ENCODE measurements around the gene FRK.
"Not testable (repeated sequence)": the region's sequence is repeated elsewhere in the genome, so short reads cannot be mapped to it uniquely, and the experiment has no call there.

The FRK gene

DNA sequence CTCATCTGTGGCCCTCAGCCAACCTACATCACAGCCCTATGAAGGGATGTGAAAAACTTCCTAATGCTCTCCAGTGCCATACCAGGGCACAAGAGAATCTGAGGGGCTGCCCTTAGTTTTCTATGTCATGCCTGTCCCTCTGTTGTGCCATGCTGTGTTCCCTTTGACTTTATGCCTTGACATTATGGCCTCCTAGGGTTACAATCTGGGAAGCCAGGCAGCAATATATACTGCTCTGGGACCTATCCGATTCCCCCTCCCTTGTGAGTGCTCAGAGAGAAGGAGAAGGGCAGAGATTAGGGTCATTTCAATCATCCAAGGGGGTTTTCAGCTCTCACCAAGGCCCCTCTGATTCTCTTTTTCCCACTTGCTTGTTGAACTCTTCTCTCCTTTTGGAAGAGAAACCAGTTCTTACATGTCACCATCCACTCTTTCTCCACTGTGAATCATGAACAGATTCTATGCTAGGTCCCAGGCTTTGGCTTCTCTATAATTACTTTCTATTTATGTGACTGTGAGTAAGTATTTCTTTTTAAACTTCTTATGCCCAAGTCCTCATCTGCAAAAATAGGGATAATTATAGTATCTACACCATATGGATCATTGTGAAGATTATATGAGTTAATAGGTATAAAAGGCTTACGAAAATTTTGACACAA lies 14.2 kb upstream of the FRK start:
- no peak for DNase-seq (ENCODE audit: low spot score)

- DNase-seq (ENCODE audit: low spot score): no peak
These were observed 13.2 kb upstream of the FRK start for GRCh38 chr6:116073765-116074440.

DNA sequence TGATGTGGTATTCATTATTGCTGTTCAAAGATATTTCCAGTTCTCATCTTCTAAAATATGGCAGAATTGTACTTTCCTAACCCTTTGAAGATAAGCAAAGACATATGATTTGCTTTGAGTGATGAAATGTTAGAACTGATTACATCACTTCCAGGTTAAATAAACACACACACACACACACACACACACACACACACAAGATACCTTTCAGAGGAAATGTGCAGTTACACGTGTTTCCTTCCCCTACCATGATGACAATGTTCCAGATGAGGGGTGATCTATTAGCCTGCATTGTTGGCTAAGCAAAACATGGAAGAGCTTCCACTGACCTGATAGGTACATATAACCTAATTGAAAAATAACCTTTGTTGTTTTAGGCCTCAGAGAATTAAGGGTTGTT lies 11.7 kb upstream of the FRK start:
- no peak for DNase-seq (ENCODE audit: low spot score)

DNA sequence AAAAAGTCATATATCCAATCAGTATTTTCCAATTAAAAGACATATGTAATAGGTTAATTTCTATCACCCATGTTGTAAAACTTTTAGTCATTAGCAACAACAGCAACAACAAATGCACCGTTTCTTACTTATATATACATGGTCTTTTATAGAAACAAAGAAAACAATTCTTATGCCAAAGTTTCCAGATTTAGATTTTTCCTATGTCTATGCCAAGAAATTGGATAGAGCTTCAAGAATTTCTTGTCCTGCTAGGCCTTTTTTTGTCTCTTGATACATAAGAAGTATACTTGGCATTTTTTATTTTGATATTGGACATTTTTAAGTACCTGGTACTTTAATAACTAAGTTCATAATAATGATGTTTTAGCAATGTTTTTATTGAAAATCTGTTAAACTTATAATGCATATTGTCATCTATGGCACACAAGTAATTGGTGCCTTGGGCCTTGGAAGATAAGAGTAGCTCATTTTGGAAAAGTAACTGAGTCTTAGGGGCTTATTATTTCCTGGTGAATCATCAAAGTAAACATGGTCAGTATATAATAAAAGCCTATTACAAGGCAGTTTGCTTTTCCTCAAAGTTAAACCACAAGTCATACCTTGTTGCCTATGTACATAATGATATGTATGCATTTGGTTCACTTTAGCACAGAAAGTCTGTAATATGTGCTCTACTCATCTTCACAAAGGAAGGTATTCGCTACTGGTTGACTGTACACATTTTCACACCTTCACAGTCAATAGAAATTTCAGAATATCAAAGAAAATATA lies 10.1 kb upstream of the FRK start:
- no peak for DNase-seq (ENCODE audit: low spot score)

GRCh38 chr6:116070101-116070500 lies 9.4 kb upstream of the FRK start:
- DNase-seq (ENCODE audit: low spot score): no peak

- no peak for DNase-seq (ENCODE audit: low spot score)
These were observed 6.1 kb upstream of the FRK start for GRCh38 chr6:116066789-116067188.

- DNase-seq (ENCODE audit: low spot score): no peak
These were observed 4.0 kb upstream of the FRK start for GRCh38 chr6:116064666-116065065.

DNA sequence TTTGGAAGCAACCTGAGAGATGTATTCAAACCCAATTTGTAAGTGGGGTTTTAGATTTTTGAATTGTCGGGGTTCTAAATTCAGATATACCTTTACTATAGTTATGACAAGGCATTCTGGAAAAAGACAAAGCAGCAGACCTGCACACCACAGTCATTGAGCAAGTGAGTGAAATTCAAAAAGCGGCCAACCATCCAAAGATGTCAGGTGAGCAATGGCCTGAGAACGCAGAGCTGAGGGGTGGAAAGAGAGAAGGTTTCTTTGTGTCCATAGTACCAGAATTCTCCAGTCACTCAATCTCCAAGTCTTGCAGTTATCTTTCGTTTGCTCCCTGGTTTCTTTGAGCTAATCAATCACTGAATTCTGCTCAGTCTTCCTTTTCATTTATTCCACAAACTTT lies 1.8 kb upstream of the FRK start:
- DNase-seq (ENCODE audit: low spot score): no peak

DNA sequence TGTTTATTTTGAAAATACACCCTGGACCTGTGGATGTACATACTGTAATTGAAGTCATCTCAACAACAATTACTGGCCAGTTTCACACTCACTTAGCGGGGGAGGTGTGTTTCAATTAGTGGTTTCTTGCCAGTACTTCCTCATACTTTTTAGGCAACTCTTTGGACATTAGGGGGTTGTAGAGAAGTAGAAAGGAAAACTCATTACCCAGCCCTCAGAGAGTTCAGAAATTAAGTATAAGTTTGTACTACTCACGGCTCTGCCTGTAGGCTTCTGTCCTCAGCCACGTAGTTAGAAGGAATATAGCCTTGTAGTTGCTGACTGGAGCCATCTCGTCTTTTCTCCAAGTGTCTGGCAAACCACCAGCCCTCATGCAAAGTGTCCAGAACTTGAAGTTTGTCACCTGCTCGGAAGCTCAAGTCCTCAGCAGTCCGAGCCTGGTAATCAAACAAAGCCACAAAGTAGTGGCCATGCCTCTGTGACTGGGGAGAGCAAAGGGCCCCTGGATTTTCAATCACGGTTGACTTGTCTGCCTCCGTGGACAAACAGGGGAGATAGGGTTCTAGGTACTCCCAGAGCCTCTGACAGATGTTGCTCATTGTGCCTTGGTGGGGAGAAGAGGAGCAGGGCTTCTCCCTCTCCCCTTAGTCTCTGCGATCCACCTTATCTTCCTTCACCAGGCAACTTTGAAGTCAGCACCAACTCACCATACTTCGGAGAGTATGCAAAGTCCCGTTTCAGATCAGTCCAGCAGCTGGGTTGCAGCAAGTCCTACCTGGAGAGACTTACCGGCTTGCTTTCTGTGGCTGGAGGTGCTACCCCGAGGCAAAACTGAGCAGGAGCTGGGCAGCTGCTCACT lies 749 bp downstream of the FRK start:
- DNase-seq (ENCODE audit: low spot score): no peak

DNA sequence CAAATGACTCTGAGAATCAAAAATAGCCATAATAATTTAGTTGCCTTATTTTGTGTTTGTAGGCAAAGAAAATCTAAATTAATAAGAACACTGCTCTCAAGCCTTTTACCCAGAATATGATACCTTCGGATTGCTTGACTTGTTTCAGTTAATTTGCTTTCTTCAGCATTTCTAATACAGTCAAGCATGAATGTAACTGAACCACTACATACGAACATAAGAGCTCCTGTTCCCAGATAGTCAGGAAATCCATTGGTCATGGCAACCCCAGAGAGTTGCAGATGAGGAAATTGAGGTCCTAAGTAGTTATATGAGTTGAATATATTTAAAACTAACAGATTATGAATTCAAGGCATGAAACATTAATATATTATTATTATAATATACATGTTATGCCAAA lies 2.9 kb downstream of the FRK start:
- DNase-seq (ENCODE audit: low spot score): no peak

DNA sequence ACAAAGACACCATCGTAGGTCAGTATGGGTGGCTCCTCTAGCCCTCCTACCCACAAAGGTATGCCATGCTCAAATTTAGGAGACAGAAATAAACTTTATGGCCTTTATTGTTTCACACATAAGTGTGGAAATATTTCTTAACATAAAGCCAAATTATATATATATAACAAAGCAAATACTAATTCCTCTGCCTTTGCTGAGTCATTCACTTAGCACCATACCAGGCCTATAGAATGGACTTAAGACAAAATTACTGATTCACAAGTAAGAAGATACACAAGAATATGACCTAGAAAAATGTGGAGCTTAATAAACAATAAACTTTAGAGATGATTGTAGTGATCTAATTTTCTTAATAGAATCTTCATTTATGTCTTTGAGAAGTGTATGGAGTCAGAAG lies 5.2 kb downstream of the FRK start:
- DNase-seq (ENCODE audit: low spot score): no peak

DNA sequence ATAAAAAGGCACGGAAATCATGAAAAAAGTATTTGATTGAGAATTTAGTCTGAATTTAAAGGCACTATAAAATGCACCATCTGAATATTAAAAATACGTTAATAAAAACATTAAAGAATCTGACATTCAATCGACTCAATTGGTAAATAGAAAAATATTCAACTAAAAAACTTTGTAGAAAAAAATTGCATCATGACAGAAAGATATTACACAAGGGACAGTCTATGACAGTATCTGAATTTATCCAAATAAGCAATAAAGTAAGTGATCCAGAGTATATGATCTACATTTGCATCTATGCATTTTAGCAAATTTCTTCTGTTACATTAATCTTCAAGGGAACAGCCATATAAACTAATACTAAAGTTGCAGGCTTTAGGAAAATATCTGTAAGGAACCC lies 9.4 kb downstream of the FRK start:
- no peak for DNase-seq (ENCODE audit: low spot score)

- DNase-seq (ENCODE audit: low spot score): no peak
These were observed 10.0 kb downstream of the FRK start for GRCh38 chr6:116050737-116051136.

- DNase-seq (ENCODE audit: low spot score): no peak
These were observed 11.4 kb downstream of the FRK start for GRCh38 chr6:116049321-116049720.

DNA sequence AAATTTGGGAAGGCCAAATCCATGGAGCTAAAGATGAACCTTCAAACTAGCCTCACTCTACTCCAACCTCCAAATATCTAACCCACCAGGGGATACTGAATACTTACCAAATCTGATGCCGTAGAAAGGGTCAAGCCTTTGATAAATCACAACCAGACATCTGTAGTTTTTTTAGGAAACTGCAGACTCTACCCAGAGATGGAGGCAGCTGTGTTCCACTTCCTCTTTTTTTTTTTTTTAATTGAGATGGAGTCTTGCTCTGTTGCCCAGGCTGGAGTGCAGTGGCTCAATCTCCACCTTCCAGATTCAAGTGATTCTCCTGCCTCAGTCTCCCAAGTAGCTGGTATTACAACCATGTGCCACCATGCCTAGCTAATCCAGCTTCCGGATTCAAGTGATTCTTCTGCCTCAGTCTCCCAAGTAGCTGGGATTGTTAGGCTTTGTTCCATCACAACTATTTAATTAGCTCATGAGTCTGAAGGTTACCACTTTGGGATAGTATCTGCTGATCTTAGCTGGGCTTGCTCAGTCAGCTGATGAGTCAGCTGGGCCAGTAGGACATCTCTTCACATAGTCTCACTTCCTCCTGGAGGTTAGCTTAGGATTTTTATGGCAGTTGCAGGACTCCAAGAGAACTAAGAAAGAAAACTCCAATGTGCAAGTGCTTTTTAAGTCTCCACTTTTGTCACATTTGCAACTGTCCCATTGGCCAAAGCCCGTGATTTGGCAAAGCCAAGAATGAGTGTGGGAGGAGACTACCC lies 13.3 kb downstream of the FRK start:
- DNase-seq (ENCODE audit: low spot score): no peak

- no peak for DNase-seq (ENCODE audit: low spot score)
These were observed 14.0 kb downstream of the FRK start for GRCh38 chr6:116046737-116047136.

GRCh38 chr6:116046272-116046671 lies 14.4 kb downstream of the FRK start:
- DNase-seq (ENCODE audit: low spot score): not testable (repeated sequence)

- DNase-seq (ENCODE audit: low spot score): no peak
These were observed 18.8 kb downstream of the FRK start for GRCh38 chr6:116041934-116042333.

GRCh38 chr6:116040993-116041392 lies 19.7 kb downstream of the FRK start:
- no peak for DNase-seq (ENCODE audit: low spot score)

DNA sequence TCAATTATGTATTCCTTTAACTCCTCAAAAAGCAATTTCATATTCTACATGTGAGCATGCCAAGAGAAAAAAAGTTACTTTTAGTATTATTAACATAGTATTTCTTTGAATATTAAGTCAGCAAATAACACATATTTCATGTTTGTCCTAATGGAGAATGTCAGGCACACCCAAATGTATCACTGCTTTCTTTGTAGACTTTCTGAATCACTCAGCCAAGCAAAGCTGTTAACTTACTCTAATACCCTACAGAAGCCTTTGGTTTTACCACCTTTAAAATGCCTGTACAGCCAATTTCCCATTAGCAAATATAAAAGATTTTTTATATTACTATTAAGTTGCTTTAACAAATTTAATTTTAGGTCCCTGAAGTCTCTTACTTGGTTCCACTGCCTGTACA lies 23.8 kb downstream of the FRK start:
- DNase-seq (ENCODE audit: low spot score): no peak

DNA sequence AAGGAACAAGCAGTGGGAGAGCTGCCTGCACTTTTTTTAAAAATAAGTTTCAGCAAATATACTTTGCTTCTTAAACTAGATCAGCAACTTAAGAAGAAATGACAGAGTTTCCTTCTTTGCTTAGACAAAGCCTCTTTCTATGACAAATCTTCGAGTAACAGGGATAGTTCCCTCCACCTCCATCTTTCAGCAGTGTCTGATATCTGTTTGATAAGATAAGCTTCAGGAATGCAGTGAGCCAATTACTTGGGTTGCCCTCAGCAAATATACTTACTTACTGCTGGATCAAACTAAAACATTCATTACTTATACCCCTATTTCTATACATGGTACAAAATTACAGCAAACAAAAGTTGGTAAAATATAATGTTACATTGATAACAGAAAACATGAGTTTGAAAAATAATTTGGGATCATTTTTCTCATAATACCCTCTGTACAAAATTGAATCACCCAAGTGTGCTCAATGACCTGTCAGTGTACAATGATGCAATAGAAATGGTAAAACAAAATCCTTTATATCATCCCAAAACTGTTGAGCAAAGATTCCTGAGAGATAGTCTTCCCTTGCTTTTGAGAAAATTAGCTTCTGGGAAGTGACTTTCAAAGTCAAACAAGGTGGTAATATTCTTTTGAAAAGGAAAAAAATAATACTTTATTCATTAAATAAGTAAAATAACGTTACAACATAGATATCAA lies 24.5 kb downstream of the FRK start:
- DNase-seq (ENCODE audit: low spot score): no peak

All from pons (tissue), 1 donor.